Osteocyte (in vitro differentiated cells): ENCODE results near the gene EFCAB11. TPM values are rescaled to one million over a fixed set of nuclear protein-coding genes. Genes with fewer than 3 reads are reported as not detected.

Experiments used
- DNase-seq: peaks from one replicate; pipeline ENCODE4 v3.0.0; 2021; ENCODE audit warnings: mixed read lengths; ENCODE audit not compliant: unreplicated experiment; ENCODE audit errors: extremely low spot score
- H3K27ac Mint-ChIP-seq: one replicate; pipeline ENCODE4 v1.8.0; 2021; ENCODE audit warnings: mild to moderate bottlenecking, mixed read lengths; ENCODE audit not compliant: unreplicated experiment
- H3K27me3 Mint-ChIP-seq: one replicate; pipeline ENCODE4 v1.8.0; 2021; ENCODE audit warnings: mixed read lengths; ENCODE audit not compliant: unreplicated experiment
- H3K36me3 Mint-ChIP-seq: one replicate; pipeline ENCODE4 v1.8.0; 2021; ENCODE audit warnings: mixed read lengths; ENCODE audit not compliant: unreplicated experiment
- H3K4me1 Mint-ChIP-seq: one replicate; pipeline ENCODE4 v1.8.0; 2021; ENCODE audit warnings: mixed read lengths; ENCODE audit not compliant: unreplicated experiment
- H3K4me3 Mint-ChIP-seq: one replicate; pipeline ENCODE4 v1.8.0; 2021; ENCODE audit warnings: mild to moderate bottlenecking, moderate library complexity, mixed read lengths; ENCODE audit not compliant: unreplicated experiment
- H3K9me3 Mint-ChIP-seq: one replicate; pipeline ENCODE4 v1.8.0; 2021; ENCODE audit warnings: mixed read lengths; ENCODE audit not compliant: unreplicated experiment
- CTCF ChIP-seq: fragments of 200-600 bp; sonication (generic); IDR thresholded peaks from 2 replicates; pipeline ENCODE4 v1.5.0; 2021; ENCODE audit warnings: antibody characterized with exemption, mild to moderate bottlenecking, moderate library complexity
- total RNA-seq: library from RNA; stranded (reverse); gene quantifications from 2 replicates; pipeline ENCODE4 v1.2.1, GENCODE V29; 2021

EFCAB11 gene
- total RNA-seq, 1 donor from 2014 or later, result 8.7 TPM

GRCh38 chr14:89779707-89780106 lies 174.8 kb downstream of the EFCAB11 start:
- H3K4me1 Mint-ChIP-seq, result no peaks in the 10 kb centered on the region
- H3K9me3 Mint-ChIP-seq, result no peaks in the 10 kb centered on the region
- no peaks in the 10 kb centered on the region for H3K27me3 Mint-ChIP-seq
- no peaks in the 10 kb centered on the region for H3K36me3 Mint-ChIP-seq
- TF ChIP-seq CTCF, result no peak
- H3K27ac Mint-ChIP-seq, result no peak overlapping the region
- no peak for DNase-seq
- no peak overlapping the region for H3K4me3 Mint-ChIP-seq

GRCh38 chr14:89775946-89776345 lies 178.6 kb downstream of the EFCAB11 start:
- TF ChIP-seq CTCF, result no peak
- H3K4me1 Mint-ChIP-seq, result peaks cover 22% of the 10 kb centered on the region
- DNase-seq, result no peak
- no peaks in the 10 kb centered on the region for H3K9me3 Mint-ChIP-seq
- no peaks in the 10 kb centered on the region for H3K36me3 Mint-ChIP-seq
- H3K27ac Mint-ChIP-seq, result no peak overlapping the region
- H3K27me3 Mint-ChIP-seq, result no peaks in the 10 kb centered on the region
- H3K4me3 Mint-ChIP-seq, result no peak overlapping the region

GRCh38 chr14:89775151-89775550 lies 179.4 kb downstream of the EFCAB11 start:
- no peak overlapping the region for H3K4me3 Mint-ChIP-seq
- peaks cover 25% of the 10 kb centered on the region for H3K4me1 Mint-ChIP-seq
- no peaks in the 10 kb centered on the region for H3K36me3 Mint-ChIP-seq
- H3K27me3 Mint-ChIP-seq, result no peaks in the 10 kb centered on the region
- no peak for TF ChIP-seq CTCF
- no peak overlapping the region for H3K27ac Mint-ChIP-seq
- no peak for DNase-seq
- no peaks in the 10 kb centered on the region for H3K9me3 Mint-ChIP-seq

- Mint-ChIP-seq H3K9me3 (no peaks in the 10 kb centered on the region), H3K27me3 (no peaks in the 10 kb centered on the region), H3K27ac (no peak overlapping the region), H3K4me1 (peaks cover 25% of the 10 kb centered on the region), H3K4me3 (no peak overlapping the region), H3K36me3 (no peaks in the 10 kb centered on the region)
- peak; percentile 79 for DNase-seq
- TF ChIP-seq CTCF, result no peak
Observed at GRCh38 chr14:89773644-89774316, 180.8 kb downstream of the EFCAB11 start.

- H3K36me3 Mint-ChIP-seq, result no peaks in the 10 kb centered on the region
- no peaks in the 10 kb centered on the region for H3K9me3 Mint-ChIP-seq
- no peak overlapping the region for H3K27ac Mint-ChIP-seq
- no peak overlapping the region for H3K4me3 Mint-ChIP-seq
- no peaks in the 10 kb centered on the region for H3K27me3 Mint-ChIP-seq
- no peak for DNase-seq
- no peak for TF ChIP-seq CTCF
- H3K4me1 Mint-ChIP-seq, result peaks cover 25% of the 10 kb centered on the region
Observed at GRCh38 chr14:89773151-89773550, 181.4 kb downstream of the EFCAB11 start.
